Lower leg skin (tissue), 4 donors: Measurements from ENCODE around the gene ARHGAP24. TPM values are rescaled to one million over a fixed set of nuclear protein-coding genes. Genes with fewer than 3 reads are reported as not detected.

Experiments used
- DNase-seq, 2 donors: peaks; one replicate each; pipeline ENCODE4 v3.0.0-alpha.2; 2019; ENCODE audit warnings: low spot score in 2 of 2
- H3K4me3 ChIP-seq: fragments of 200-600 bp; sonication (generic); 2 replicates; pipeline ENCODE4 v1.5.1; 2017; ENCODE audit warnings: mild to moderate bottlenecking, low read depth; ENCODE audit not compliant: poor library complexity, severe bottlenecking
- CTCF ChIP-seq, 3 donors: fragments of 450-650 bp; IDR thresholded peaks; one replicate each; pipeline ENCODE4 v1.5.1; 2016; ENCODE audit warnings: antibody characterized with exemption in 3 of 3, mild to moderate bottlenecking in 3 of 3, moderate library complexity in 2 of 3
- POLR2A ChIP-seq, 2 donors: fragments of 450-650 bp; IDR thresholded peaks; one replicate each; pipeline ENCODE4 v1.6.1; 2016 to 2017; ENCODE audit warnings: antibody characterized with exemption in 2 of 2, mild to moderate bottlenecking in 1 of 2, moderate library complexity in 1 of 2
- WGBS, 2 donors: methylation state at CpG; one replicate each; pipeline ENCODE4 v1.1.5; 2018; 5-methylcytosine and 5-hydroxymethylcytosine counted together
- intact Hi-C: fragments of 100-400 bp; cut with DNase I; formaldehyde crosslinking; loops from one replicate; pipeline ENCODE4 v1.15.0; 2023; ENCODE audit warnings: low total_unique reads
- total RNA-seq, 4 donors: library from RNA; depleted of rRNA; stranded (reverse); fragments of >200 nt; gene quantifications; one replicate each; pipeline ENCODE4 v1.1.0, GENCODE V29; 2016

Gene ARHGAP24
- total RNA-seq, 4 donors from 2014 or later = 13.1 to 58.4 (median 24.0) TPM

DNA sequence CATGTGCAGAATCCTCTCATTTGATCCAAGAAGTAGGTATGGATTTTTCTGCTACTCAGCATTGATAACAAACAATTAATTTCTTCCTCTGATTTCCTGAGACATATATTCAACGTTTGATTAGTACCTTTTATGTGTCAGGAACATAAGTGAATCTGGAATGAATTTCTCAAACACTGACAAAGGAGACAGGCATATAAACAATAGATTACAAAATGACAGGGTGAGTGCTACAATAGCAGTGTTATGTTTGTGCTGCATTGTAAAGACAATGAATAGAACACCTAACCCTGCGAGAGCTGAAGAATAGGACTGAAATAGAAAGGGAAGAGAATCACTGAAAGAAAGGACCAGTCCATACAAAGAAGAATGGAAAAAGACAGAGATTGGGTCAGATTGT lies 52.9 kb downstream of the ARHGAP24 start:
- TF ChIP-seq CTCF (IDR thresholded peaks at IDR 0.05) = no peak
- no peak for TF ChIP-seq POLR2A (IDR thresholded peaks at IDR 0.05)
- 70 to 72% methylated on average over 2 of the region's 2 CpGs for WGBS, 2 donors
- no peak overlapping the region for H3K4me3 ChIP-seq
- DNase-seq = no peak
- intact Hi-C loops = no loop called here

- DNase-seq = no peak
- WGBS, 2 donors = 84 to 85% methylated on average over 1 of the region's 1 CpG
- no peak overlapping the region for H3K4me3 ChIP-seq
- intact Hi-C loops = no loop called here
- TF ChIP-seq CTCF (IDR thresholded peaks at IDR 0.05) = no peak
- TF ChIP-seq POLR2A (IDR thresholded peaks at IDR 0.05) = no peak
These were observed 56.8 kb downstream of the ARHGAP24 start for GRCh38 chr4:85531560-85532341.

DNA sequence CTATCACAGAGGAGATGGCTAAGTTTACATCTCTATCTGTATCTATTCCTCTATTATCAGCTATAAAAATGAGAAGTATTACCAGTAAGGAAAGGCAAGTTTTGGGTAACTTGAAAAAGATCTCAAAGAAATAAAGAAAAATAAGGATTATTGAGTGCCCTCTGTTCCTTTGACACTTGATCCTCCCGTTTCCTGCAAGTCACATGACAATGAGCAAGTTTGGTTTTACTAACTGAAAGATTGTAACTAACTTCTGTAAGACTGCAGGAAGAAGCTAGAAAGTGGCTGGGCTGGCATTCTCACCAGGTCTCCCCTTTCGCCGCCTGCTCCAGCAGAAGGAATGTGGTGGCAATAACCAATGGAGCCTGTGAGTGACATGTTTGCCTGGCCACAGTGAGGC lies 59.2 kb downstream of the ARHGAP24 start:
- intact Hi-C loops = no loop called here
- 92 to 96% methylated on average over 3 of the region's 3 CpGs for WGBS, 2 donors
- H3K4me3 ChIP-seq = no peak overlapping the region
- DNase-seq = no peak
- TF ChIP-seq POLR2A (IDR thresholded peaks at IDR 0.05) (no peak), CTCF (IDR thresholded peaks at IDR 0.05) (no peak)

DNA sequence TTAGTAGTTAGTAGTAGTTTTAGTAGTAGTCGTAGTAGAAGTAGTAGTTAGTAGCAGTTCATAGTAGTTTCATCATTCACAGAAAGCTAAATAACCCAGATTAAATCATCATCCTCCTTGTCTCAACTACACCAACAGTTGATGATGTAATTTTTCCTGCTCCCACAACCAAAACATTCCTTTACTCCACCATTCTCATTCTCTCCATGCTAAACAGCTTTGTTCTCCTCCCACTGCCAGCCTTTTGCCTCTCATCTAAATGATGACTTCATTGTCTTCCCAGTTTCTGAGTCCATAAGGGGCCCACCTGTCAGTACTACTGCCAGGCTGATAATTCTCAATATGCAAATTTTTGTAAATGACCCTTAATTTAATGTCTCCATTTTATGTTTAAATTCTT lies 68.9 kb downstream of the ARHGAP24 start:
- no peak overlapping the region for H3K4me3 ChIP-seq
- intact Hi-C loops = no loop called here
- no peak for DNase-seq
- WGBS, 2 donors = 85 to 89% methylated on average over 1 of the region's 1 CpG
- TF ChIP-seq POLR2A (IDR thresholded peaks at IDR 0.05) = no peak
- no peak for TF ChIP-seq CTCF (IDR thresholded peaks at IDR 0.05)

DNA sequence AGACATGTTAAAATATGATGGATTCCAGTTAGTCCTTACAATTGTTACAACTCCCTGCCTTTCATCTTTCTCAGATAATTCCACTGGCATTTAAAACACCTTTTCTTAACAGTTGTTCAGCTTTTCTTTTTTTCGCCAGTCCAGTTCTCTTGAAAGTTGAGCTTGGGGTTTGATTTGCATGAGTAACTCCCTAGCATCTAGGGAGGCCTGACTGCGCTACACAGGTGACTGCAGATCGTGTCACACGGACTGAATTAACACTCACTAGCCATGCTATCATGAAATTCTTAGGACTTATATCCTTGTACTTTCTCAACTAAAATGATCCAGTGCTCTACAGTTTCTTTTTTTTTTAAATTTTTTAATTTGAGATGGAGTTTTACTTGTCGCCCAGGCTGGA lies 69.8 kb downstream of the ARHGAP24 start:
- no peak overlapping the region for H3K4me3 ChIP-seq
- 94% methylated on average over 5 of the region's 5 CpGs for WGBS, 2 donors
- TF ChIP-seq POLR2A (IDR thresholded peaks at IDR 0.05) (no peak), CTCF (IDR thresholded peaks at IDR 0.05) (no peak)
- DNase-seq = no peak
- intact Hi-C loops = no loop called here

- no peak overlapping the region for H3K4me3 ChIP-seq
- WGBS, 2 donors = 88 to 90% methylated on average over 2 of the region's 2 CpGs
- TF ChIP-seq POLR2A (IDR thresholded peaks at IDR 0.05) (no peak), CTCF (IDR thresholded peaks at IDR 0.05) (no peak)
- intact Hi-C loops = no loop called here
- DNase-seq = no peak
These were observed 73.2 kb downstream of the ARHGAP24 start for GRCh38 chr4:85548116-85548515.
